ENCODE results near the gene SPNS3.

SPNS3 gene

DNA sequence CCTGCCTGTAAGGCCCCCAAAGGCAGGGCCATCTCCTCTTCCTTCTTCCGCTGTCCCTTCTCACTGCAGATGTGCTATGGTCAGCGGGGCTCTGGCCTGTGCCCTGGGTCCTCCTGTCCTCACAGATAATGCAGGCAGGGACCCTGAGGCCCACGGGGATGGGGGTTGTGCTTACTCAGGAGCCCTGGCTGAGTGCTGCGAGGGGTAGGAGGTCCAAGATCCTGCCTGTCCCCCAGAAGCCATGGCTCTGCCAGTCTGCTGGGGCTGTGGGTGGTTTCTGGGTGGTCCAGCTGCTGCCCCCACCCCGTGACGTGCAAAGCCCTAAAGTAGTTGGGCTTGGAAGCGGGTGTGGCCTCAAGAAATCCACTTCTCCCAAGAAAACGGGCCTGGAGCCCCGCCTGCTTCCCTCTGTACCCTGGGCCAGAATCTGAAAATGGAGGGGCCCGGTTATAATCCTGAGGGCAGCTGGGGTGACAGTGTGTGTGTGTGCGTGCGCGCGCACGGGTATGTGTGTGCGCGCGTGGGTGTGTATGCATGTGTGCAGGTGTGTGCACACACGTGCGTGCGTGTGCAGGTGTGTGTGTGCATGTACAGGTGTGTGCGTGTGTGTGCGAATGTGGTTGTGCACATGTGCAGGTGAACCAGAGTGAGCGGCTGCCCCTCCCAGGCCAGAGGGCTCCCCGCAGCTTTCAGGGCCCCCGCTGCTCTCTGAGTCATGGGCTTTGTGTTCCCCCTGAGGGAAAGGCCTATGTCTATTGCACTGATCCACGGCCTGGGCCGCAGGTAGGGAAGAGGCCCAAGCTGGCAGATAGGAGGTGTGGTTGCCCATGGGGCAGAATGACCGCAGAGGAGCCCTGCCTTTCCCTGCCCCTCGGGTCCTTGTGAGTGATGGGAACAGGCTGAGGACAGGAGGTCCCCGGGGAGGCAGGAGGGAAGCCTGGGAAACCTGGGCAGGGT is 78.7 kb downstream of the SPNS3 start:
- DNase-seq = no peak

DNA sequence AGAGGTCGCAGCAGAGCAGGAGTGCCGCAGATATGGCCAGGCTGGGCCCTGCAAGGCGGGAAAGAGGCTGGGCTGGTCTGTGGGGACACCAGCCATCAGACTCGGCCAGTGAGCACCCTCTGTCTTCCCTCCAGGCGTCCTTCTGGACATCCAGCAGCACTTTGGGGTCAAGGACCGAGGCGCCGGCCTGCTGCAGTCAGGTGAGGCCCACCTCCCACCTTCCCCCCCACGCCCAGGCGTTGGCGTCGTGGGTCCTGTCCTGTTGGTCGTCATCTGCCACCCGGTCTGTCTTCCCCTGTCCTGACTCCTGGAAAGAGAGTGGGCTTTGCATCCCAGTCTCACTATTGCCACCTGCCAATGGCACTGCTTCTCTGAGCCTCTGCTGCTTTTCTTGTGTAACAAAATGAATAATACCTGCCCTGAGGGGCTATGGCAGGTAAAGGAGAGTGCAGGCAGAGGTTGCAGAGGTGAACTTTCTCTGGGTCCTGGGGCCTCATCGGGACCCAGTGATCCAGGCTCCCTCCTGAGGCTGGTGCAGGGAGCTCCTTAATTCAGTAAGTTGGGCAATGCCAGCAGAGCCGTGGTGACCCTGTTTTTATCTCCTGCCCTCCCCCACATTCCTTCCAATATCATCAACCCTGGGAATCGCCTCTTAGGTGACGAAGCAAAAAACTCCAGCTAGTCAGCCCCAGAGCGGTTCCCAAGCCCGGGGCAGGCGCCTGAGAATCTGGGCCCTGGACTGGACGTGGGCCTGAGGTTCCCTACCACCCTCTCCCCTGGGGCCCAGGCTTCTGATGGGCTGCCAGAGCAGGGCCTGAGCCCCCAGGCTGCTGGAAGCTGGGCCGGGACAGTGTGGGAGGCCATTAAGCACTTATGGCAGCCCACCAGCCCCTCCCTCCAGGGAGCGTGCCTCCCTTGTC is 79.6 kb downstream of the SPNS3 start:
- no peak for DNase-seq

DNA sequence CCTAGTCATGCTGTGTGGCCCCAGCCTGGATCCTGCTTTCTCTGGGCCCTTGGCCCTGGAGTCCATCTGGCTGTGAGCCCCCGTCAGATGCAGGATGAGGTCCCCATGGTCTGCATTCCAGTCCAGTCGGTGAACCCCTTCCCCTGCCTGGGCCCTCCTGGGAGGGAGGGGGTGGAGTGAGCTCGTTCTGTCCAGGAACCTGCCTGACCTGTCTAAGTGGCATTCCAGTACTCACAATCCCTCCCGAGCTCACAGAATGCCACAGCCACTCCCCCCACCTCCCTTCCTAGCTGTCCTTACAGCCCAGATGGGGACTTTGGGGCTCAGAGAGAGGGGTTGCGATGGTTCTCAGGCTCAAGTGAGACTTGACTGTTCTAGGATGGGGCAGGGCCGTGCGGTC is 80.5 kb downstream of the SPNS3 start:
- no peak for DNase-seq

DNA sequence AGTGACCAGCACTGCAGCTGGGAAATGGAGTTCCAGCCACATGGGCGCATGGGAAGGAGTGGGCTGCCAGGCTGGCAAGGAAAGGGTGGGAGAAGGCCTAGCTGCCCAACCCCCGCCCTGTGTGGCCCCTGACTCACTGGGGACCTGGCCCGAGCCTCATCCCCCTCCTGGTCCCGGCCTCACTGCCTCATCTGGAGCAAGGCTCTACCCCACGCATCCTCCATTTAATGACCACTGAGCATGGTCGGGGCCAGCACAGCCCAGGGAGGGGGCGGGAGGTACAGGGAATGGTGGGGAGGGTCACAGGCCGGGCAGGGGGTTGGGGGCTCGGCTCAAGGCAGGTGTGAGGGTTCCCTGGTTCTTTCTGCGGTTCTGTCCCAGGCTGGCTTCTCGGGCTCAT is 81.0 kb downstream of the SPNS3 start:
- no peak for DNase-seq

DNA sequence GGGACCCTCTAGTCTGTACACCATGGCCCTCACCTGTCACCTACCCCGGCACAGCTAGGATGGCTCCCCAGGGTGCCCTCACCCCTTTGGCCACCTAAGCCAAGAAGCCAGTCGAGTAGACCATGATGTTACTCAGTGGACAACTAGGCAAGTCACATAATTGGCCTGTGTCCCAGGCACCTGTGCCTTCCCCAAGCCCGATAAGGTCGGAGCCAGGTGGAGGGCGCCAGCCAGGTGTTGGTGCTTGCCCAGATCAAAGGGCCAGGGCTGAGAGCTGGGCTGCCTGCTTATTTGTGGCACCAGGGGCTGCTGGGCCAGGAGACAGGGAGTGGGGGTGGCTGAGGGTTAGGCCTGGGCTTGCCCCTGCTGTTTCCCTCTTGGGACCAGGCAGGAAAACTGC is 81.8 kb downstream of the SPNS3 start:
- DNase-seq = no peak

DNA sequence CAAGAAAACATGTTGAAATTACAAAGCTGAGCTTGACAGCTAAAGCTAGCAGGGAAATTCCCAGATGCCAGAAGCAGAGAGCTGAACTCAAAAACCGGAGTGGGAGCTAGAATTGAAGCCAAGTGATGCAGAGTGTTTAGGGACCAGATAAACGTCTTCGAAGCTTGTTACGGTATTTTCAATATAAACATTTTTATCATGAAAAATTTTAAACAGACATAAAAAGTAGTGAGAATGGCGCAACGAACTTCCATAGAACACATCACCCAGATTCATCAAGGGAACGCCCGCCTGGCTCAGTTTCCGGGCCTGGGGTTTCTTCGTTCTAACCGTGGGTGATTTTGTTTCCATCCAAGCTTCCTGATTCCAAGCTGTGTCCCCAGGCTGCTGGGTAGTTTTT is 83.0 kb downstream of the SPNS3 start:
- no peak for DNase-seq

DNA sequence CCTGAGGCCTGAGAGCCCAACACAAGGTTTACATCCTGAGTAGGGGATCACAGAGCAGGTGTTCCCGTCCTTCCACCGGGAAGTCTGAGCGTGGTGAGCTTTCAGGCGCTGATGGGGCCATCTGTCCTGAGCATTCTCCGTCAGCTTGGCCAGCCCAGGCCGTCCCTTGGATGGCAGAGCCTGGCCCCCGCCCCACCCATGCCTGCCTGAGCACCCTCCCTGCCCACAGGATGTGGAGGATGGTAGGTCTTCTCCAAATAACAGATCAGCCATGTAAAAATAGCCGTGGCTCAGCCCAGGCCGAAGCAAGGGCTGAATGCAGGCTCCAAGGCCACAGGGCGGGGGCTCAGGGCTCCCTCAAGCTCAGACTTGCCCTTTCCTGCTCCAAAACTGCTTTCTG is 85.2 kb downstream of the SPNS3 start:
- DNase-seq = no peak

DNA sequence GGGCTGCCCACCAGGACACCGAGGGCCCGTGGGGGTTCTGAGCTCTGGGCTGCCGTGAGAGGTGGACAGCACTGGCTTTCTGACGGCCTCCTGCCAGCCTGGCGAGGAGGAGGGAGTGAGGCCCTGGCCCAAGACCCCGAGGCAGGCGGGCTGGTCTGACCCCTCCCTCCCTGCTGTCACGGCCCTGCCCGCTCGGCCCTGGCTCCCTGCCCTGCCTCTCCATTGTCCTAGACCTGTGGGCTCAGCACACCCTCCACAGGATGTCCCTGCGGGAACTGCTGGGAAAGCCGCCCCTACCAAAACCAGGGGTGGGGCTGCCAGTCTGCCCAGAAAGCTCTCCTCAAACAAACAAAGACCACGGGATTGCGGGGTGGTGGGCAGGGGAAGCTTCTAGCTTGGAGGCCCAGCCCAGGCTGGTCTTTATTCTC is 85.6 kb downstream of the SPNS3 start:
- no peak for DNase-seq

GRCh38 chr17:4520060-4520893 is 86.5 kb downstream of the SPNS3 start:
- DNase-seq = no peak

GRCh38 chr17:4520894-4521600 is 87.3 kb downstream of the SPNS3 start:
- no peak for DNase-seq

DNA sequence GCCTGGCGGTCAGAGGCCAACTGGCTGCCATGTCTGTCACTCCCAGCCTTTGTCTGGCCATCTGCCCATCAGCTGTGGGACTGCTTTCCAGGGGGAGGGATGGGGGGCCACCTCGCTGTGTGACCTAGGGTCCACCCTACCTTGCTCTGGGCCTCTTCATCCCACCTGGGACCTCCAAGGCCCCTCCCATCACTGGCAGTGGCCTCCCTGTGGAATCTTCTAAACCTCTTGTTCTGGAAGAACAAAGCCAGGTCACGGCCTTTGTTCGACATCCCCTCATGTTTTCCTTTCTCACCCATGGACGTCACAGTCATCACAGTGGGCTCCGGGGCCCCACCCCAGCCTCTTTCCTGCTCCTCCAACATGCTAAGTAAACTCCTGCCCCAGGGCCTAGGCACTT is 88.9 kb downstream of the SPNS3 start:
- no peak for DNase-seq

GRCh38 chr17:4523946-4524345 is 90.2 kb downstream of the SPNS3 start:
- no peak for DNase-seq

DNA sequence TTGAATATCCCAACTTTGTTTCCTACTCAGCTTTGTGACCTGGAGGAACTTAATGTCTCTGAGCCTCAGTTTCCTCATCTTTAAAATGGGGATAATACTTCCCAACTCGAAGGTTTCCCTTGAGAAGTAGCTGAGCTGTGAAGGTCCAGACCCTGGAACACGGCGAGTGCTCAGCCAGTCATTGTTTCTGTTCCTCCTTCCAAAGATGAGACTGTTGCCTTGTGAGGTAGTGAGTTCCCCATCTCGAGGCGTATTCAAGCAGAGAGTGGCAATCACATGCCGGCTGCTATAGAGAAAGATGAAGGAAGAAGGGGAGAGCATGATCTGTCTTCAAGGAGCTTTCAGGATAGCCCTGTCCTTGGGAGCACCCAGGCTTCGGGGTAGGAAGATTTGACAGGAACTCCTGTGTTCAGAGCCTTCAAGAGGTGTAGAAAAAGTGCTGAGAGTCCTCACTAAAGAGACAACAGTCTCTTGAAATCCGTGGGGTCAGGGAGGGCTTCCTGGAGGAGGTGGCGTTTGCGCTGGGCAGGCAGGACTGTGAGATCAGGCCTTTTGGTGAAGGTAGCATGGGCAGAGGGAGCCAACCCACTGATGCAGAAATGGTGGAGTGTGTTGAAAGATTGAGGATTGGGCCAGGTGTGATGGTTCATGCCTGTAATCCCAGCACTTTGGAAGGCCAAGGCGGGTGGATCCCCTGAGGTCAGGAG is 92.1 kb downstream of the SPNS3 start:
- no peak for DNase-seq

- no peak for DNase-seq
Observed at GRCh38 chr17:4527134-4527533, 93.4 kb downstream of the SPNS3 start.

GRCh38 chr17:4527566-4528125 is 93.9 kb downstream of the SPNS3 start:
- no peak for DNase-seq

DNA sequence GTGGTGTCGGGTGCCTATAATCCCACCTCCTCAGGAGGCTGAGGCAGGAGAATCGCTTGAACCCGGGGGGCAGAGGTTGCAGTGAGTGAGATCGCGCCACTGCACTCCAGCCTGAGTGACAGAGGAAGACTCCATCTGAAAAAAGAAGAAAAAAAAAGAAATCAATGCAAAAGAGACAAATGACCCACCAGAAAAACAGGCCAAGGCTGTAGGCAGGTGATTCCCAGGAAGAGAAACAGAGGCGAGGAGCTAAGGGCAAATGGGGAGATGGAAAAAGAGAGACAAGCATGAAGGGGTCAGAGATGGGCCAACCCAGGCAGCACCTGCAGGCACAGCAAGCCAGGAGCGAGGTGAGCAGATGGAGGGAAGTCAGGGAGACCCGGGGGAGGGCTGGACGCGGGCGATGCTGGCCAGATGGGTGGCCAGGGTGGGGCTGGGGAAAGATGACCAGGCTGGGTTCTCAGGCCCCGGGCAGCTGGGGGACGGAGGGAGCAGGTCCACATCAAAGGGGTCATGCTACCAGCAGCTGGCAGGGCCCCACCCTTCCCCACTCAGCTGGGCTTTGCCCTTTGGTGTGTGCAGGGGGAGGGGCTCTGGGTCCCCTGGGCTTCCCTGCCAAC is 95.9 kb downstream of the SPNS3 start:
- DNase-seq = no peak

GRCh38 chr17:4530799-4531730 is 97.3 kb downstream of the SPNS3 start:
- no peak for DNase-seq

DNA sequence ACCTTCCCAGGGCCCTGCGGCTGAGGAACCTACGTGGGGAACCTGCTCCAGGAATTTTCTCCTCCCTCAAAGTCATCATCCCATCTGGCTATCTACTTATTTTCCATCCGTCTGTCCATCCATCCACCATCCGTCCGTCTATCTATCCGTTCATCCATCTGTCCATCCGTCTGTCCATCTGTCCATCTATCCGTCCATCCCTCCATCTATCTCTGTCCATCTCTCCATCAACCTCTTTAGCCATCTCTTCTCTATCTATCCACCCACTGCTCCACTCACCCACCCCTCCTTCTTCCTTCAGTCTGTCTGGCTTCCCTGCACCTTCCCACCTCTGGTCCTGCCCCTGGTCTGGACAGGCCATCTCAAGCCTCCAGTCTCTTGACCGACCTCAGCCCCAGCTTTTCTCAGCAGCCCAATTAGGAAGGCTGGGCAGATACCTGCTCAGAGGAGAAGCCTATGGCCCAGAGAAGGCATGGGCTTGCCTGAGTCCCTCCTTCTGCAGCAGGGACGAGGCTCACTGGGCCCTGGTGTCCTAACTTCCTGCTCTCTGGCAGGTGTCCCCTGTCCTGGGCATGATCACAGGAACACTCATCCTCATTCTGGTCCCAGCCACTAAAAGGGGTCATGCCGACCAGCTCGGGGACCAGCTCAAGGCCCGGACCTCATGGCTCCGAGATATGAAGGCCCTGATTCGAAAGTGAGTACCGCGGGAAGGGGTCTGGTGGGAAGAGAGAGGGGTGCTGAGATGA is 98.4 kb downstream of the SPNS3 start:
- no peak for DNase-seq

Measured in stimulated activated CD4-positive, alpha-beta T cell treated with anti-CD3 and anti-CD28 coated beads, Interleukin-2, amount 100 ng/mL, for 24 hours (primary cell).